ENCODE results near the gene NUDT14.

Gene NUDT14

GRCh38 chr14:105204206-105204930 is 23.3 kb upstream of the NUDT14 start:
- H3K36me3 ChIP-seq (ENCODE audit: control insufficient read depth, insufficient read depth, low read length) = no peaks in the 10 kb centered on the region
- no peaks in the 10 kb centered on the region; the same call in 1 of the 2 replicates for H3K27me3 ChIP-seq (replicated peaks; ENCODE audit: control insufficient read depth, insufficient read depth, low read length)
- no peak for DNase-seq (ENCODE audit: extremely low read depth, insufficient read length)
- TF ChIP-seq CTCF (IDR thresholded peaks at IDR 0.05; ENCODE audit: insufficient read depth, low read length, poor library complexity, severe bottlenecking) = no peak
- no peak overlapping the region for H3K4me3 ChIP-seq (replicated peaks; ENCODE audit: low read depth, low read length)

GRCh38 chr14:105203701-105204100 is 22.6 kb upstream of the NUDT14 start:
- no peaks in the 10 kb centered on the region; the same call in 1 of the 2 replicates for H3K27me3 ChIP-seq (replicated peaks; ENCODE audit: control insufficient read depth, insufficient read depth, low read length)
- TF ChIP-seq CTCF (IDR thresholded peaks at IDR 0.05; ENCODE audit: insufficient read depth, low read length, poor library complexity, severe bottlenecking) = no peak
- no peaks in the 10 kb centered on the region for H3K36me3 ChIP-seq (ENCODE audit: control insufficient read depth, insufficient read depth, low read length)
- no peak for DNase-seq (ENCODE audit: extremely low read depth, insufficient read length)
- no peak overlapping the region for H3K4me3 ChIP-seq (replicated peaks; ENCODE audit: low read depth, low read length)

- no peaks in the 10 kb centered on the region for H3K36me3 ChIP-seq (ENCODE audit: control insufficient read depth, insufficient read depth, low read length)
- no peak overlapping the region for H3K4me3 ChIP-seq (replicated peaks; ENCODE audit: low read depth, low read length)
- DNase-seq (ENCODE audit: extremely low read depth, insufficient read length) = peak; percentile 67
- TF ChIP-seq CTCF (IDR thresholded peaks at IDR 0.05; ENCODE audit: insufficient read depth, low read length, poor library complexity, severe bottlenecking) = peak; percentile 91
- no peaks in the 10 kb centered on the region; the same call in 1 of the 2 replicates for H3K27me3 ChIP-seq (replicated peaks; ENCODE audit: control insufficient read depth, insufficient read depth, low read length)
Observed at GRCh38 chr14:105203057-105203531, 22.0 kb upstream of the NUDT14 start.

GRCh38 chr14:105201925-105202513 is 20.9 kb upstream of the NUDT14 start:
- TF ChIP-seq CTCF (IDR thresholded peaks at IDR 0.05; ENCODE audit: insufficient read depth, low read length, poor library complexity, severe bottlenecking) = no peak
- no peak for DNase-seq (ENCODE audit: extremely low read depth, insufficient read length)
- H3K36me3 ChIP-seq (ENCODE audit: control insufficient read depth, insufficient read depth, low read length) = no peaks in the 10 kb centered on the region
- H3K27me3 ChIP-seq (replicated peaks; ENCODE audit: control insufficient read depth, insufficient read depth, low read length) = no peaks in the 10 kb centered on the region; the same call in 1 of the 2 replicates
- H3K4me3 ChIP-seq (replicated peaks; ENCODE audit: low read depth, low read length) = no peak overlapping the region

- DNase-seq (ENCODE audit: extremely low read depth, insufficient read length) = no peak
- H3K27me3 ChIP-seq (replicated peaks; ENCODE audit: control insufficient read depth, insufficient read depth, low read length) = no peaks in the 10 kb centered on the region; the same call in 1 of the 2 replicates
- no peaks in the 10 kb centered on the region for H3K36me3 ChIP-seq (ENCODE audit: control insufficient read depth, insufficient read depth, low read length)
- TF ChIP-seq CTCF (IDR thresholded peaks at IDR 0.05; ENCODE audit: insufficient read depth, low read length, poor library complexity, severe bottlenecking) = no peak
- H3K4me3 ChIP-seq (replicated peaks; ENCODE audit: low read depth, low read length) = no peak overlapping the region
Observed at GRCh38 chr14:105201156-105201924, 20.2 kb upstream of the NUDT14 start.

Data from GM06990 (cell line).